ENCODE data around the gene SHQ1. TPM values are rescaled to one million over a fixed set of nuclear protein-coding genes. Genes with fewer than 3 reads are reported as not detected.

Gene SHQ1
- total and polyA plus RNA-seq, 2 donors = 17.4 to 22.6 TPM

- H3K4me3 ChIP-seq (ENCODE audit: low read length in 2 of 2) = no peak overlapping the region
- no peaks in the 10 kb centered on the region for H3K9me3 ChIP-seq (ENCODE audit: control insufficient read depth in 2 of 2, insufficient read depth in 1 of 2, low read length in 1 of 2)
- 78% methylated on average over 10 of the region's 10 CpGs for WGBS
- H3K36me3 ChIP-seq (ENCODE audit: control insufficient read depth in 2 of 2, insufficient read depth in 2 of 2, low read length in 1 of 2) = no peaks in the 10 kb centered on the region
- peak overlapping the region; percentile 52 to 70 for H3K27ac ChIP-seq (ENCODE audit: low read depth in 1 of 2, low read length in 1 of 2)
- H3K27me3 ChIP-seq (ENCODE audit: control insufficient read depth in 2 of 2, insufficient read depth in 1 of 2, low read length in 1 of 2) = peaks cover 0 to 10% of the 10 kb centered on the region in 2 donors
- peak in 2 of 9 donors; percentile 3 to 37 for DNase-seq (ENCODE audit: low read depth in 6 of 9, low spot score in 9 of 9)
- peaks cover 35 to 55% of the 10 kb centered on the region in 2 donors for H3K4me1 ChIP-seq (ENCODE audit: control insufficient read depth in 2 of 2, insufficient read depth in 2 of 2, low read length in 2 of 2)
Observed at GRCh38 chr3:72890166-72890925, 42.1 kb upstream of the SHQ1 start.

- Histone ChIP-seq H3K4me3 (ENCODE audit: low read length in 2 of 2) (peak overlapping the region; percentile 28 to 86), H3K27me3 (ENCODE audit: control insufficient read depth in 2 of 2, insufficient read depth in 1 of 2, low read length in 1 of 2) (peaks cover 0 to 10% of the 10 kb centered on the region in 2 donors), H3K9me3 (ENCODE audit: control insufficient read depth in 2 of 2, insufficient read depth in 1 of 2, low read length in 1 of 2) (no peaks in the 10 kb centered on the region), H3K36me3 (ENCODE audit: control insufficient read depth in 2 of 2, insufficient read depth in 2 of 2, low read length in 1 of 2) (no peaks in the 10 kb centered on the region), H3K4me1 (ENCODE audit: control insufficient read depth in 2 of 2, insufficient read depth in 2 of 2, low read length in 2 of 2) (peaks cover 35 to 55% of the 10 kb centered on the region in 2 donors), H3K27ac (ENCODE audit: low read depth in 1 of 2, low read length in 1 of 2) (peak overlapping the region; percentile 38 to 49)
- peak in 1 of 9 donors; percentile 26 for DNase-seq (ENCODE audit: low read depth in 6 of 9, low spot score in 9 of 9)
- WGBS = 26% methylated on average over 13 of the region's 13 CpGs
Observed at GRCh38 chr3:72889310-72890165, 41.3 kb upstream of the SHQ1 start.

- no peaks in the 10 kb centered on the region for H3K9me3 ChIP-seq (ENCODE audit: control insufficient read depth in 2 of 2, insufficient read depth in 1 of 2, low read length in 1 of 2)
- peak overlapping the region; percentile 28 to 86 for H3K4me3 ChIP-seq (ENCODE audit: low read length in 2 of 2)
- H3K27me3 ChIP-seq (ENCODE audit: control insufficient read depth in 2 of 2, insufficient read depth in 1 of 2, low read length in 1 of 2) = peaks cover 0 to 10% of the 10 kb centered on the region in 2 donors
- peak overlapping the region; percentile 38 to 49 for H3K27ac ChIP-seq (ENCODE audit: low read depth in 1 of 2, low read length in 1 of 2)
- no peaks in the 10 kb centered on the region for H3K36me3 ChIP-seq (ENCODE audit: control insufficient read depth in 2 of 2, insufficient read depth in 2 of 2, low read length in 1 of 2)
- H3K4me1 ChIP-seq (ENCODE audit: control insufficient read depth in 2 of 2, insufficient read depth in 2 of 2, low read length in 2 of 2) = peaks cover 35 to 55% of the 10 kb centered on the region in 2 donors
- DNase-seq (ENCODE audit: low read depth in 6 of 9, low spot score in 9 of 9) = peak in 3 of 9 donors; percentile 37 to 63 (median 37)
- 3% methylated on average over 21 of the region's 21 CpGs for WGBS
Observed at GRCh38 chr3:72888546-72889309, 40.5 kb upstream of the SHQ1 start.

- H3K27ac ChIP-seq (ENCODE audit: low read depth in 1 of 2, low read length in 1 of 2) = peak within 1 kb of the TSS; percentile 38 to 49
- under 1% methylated on average over 96 of the region's 96 CpGs for WGBS
- DNase-seq (ENCODE audit: low read depth in 6 of 9, low spot score in 9 of 9) = peak in 4 of 9 donors; percentile 29 to 71 (median 46)
- no peaks in the 10 kb centered on the region for H3K9me3 ChIP-seq (ENCODE audit: control insufficient read depth in 2 of 2, insufficient read depth in 1 of 2, low read length in 1 of 2)
- H3K4me1 ChIP-seq (ENCODE audit: control insufficient read depth in 2 of 2, insufficient read depth in 2 of 2, low read length in 2 of 2) = peaks cover 33 to 52% of the 10 kb centered on the region in 2 donors
- no peaks in the 10 kb centered on the region for H3K36me3 ChIP-seq (ENCODE audit: control insufficient read depth in 2 of 2, insufficient read depth in 2 of 2, low read length in 1 of 2)
- H3K4me3 ChIP-seq (ENCODE audit: low read length in 2 of 2) = peak within 1 kb of the TSS; percentile 53 to 86
- peaks cover 0 to 10% of the 10 kb centered on the region in 2 donors for H3K27me3 ChIP-seq (ENCODE audit: control insufficient read depth in 2 of 2, insufficient read depth in 1 of 2, low read length in 1 of 2)
Observed at GRCh38 chr3:72887705-72888545, 39.7 kb upstream of the SHQ1 start, which contains the start of gene GXYLT2. Gene GXYLT2, plus strand, starts transcription at chr3:72888046. Its CDS starts 188 bp downstream, at chr3:72888234.

GRCh38 chr3:72887343-72887704, 39.1 kb upstream of the SHQ1 start:
- 5% methylated on average over 7 of the region's 7 CpGs for WGBS
- peaks cover 28 to 46% of the 10 kb centered on the region in 2 donors for H3K4me1 ChIP-seq (ENCODE audit: control insufficient read depth in 2 of 2, insufficient read depth in 2 of 2, low read length in 2 of 2)
- H3K27ac ChIP-seq (ENCODE audit: low read depth in 1 of 2, low read length in 1 of 2) = peak overlapping the region in 1 of 2 donors; percentile 31
- peaks cover 0 to 10% of the 10 kb centered on the region in 2 donors for H3K27me3 ChIP-seq (ENCODE audit: control insufficient read depth in 2 of 2, insufficient read depth in 1 of 2, low read length in 1 of 2)
- no peaks in the 10 kb centered on the region for H3K9me3 ChIP-seq (ENCODE audit: control insufficient read depth in 2 of 2, insufficient read depth in 1 of 2, low read length in 1 of 2)
- H3K36me3 ChIP-seq (ENCODE audit: control insufficient read depth in 2 of 2, insufficient read depth in 2 of 2, low read length in 1 of 2) = no peaks in the 10 kb centered on the region
- DNase-seq (ENCODE audit: low read depth in 6 of 9, low spot score in 9 of 9) = peak in 1 of 9 donors; percentile 9
- H3K4me3 ChIP-seq (ENCODE audit: low read length in 2 of 2) = peak overlapping the region; percentile 53 to 86

GRCh38 chr3:72872183-72872582, 23.9 kb upstream of the SHQ1 start:
- Histone ChIP-seq H3K27ac (ENCODE audit: low read depth in 1 of 2, low read length in 1 of 2) (no peak overlapping the region), H3K27me3 (ENCODE audit: control insufficient read depth in 2 of 2, insufficient read depth in 1 of 2, low read length in 1 of 2) (no peaks in the 10 kb centered on the region), H3K4me3 (ENCODE audit: low read length in 2 of 2) (no peak overlapping the region), H3K36me3 (ENCODE audit: control insufficient read depth in 2 of 2, insufficient read depth in 2 of 2, low read length in 1 of 2) (no peaks in the 10 kb centered on the region), H3K9me3 (ENCODE audit: control insufficient read depth in 2 of 2, insufficient read depth in 1 of 2, low read length in 1 of 2) (no peaks in the 10 kb centered on the region), H3K4me1 (ENCODE audit: control insufficient read depth in 2 of 2, insufficient read depth in 2 of 2, low read length in 2 of 2) (no peaks in the 10 kb centered on the region)
- WGBS = 96% methylated on average over 5 of the region's 5 CpGs
- DNase-seq (ENCODE audit: low read depth in 6 of 9, low spot score in 9 of 9) = no peak

- Histone ChIP-seq H3K4me3 (ENCODE audit: low read length in 2 of 2) (no peak overlapping the region), H3K36me3 (ENCODE audit: control insufficient read depth in 2 of 2, insufficient read depth in 2 of 2, low read length in 1 of 2) (no peaks in the 10 kb centered on the region), H3K27ac (ENCODE audit: low read depth in 1 of 2, low read length in 1 of 2) (peak overlapping the region in 1 of 2 donors; percentile 26), H3K4me1 (ENCODE audit: control insufficient read depth in 2 of 2, insufficient read depth in 2 of 2, low read length in 2 of 2) (peaks cover 0 to 5% of the 10 kb centered on the region in 2 donors), H3K9me3 (ENCODE audit: control insufficient read depth in 2 of 2, insufficient read depth in 1 of 2, low read length in 1 of 2) (no peaks in the 10 kb centered on the region), H3K27me3 (ENCODE audit: control insufficient read depth in 2 of 2, insufficient read depth in 1 of 2, low read length in 1 of 2) (no peaks in the 10 kb centered on the region)
- WGBS = 72% methylated on average over 7 of the region's 7 CpGs
- DNase-seq (ENCODE audit: low read depth in 6 of 9, low spot score in 9 of 9) = no peak
Observed at GRCh38 chr3:72862314-72863090, 14.3 kb upstream of the SHQ1 start.
